ENCODE measurements around the gene ANKRD2.

ANKRD2 gene

DNA sequence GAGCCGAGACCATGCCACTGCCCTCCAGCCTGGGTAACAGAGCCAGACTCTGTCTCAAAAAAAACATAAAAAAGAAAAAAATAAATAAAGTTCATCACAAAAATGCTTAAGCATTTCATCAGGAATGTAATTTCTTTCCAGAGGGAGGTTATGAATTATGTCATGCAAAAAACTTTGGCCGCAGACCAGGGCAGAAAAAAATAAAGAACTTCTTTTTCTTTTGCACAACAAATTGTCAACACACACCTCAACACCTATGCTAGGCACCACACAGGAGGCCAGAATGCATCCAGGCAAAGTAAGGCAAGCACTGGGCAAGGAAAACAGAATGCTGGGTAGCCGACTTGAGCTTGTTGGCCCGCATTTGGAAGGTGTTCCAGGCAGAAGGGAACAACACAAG lies 20.8 kb downstream of the ANKRD2 start:
- TF ChIP-seq EZH2phosphoT487 (conservative IDR thresholded peaks at IDR 0.05; ENCODE audit: low read length) = no peak
- TF ChIP-seq, protein P1, sequence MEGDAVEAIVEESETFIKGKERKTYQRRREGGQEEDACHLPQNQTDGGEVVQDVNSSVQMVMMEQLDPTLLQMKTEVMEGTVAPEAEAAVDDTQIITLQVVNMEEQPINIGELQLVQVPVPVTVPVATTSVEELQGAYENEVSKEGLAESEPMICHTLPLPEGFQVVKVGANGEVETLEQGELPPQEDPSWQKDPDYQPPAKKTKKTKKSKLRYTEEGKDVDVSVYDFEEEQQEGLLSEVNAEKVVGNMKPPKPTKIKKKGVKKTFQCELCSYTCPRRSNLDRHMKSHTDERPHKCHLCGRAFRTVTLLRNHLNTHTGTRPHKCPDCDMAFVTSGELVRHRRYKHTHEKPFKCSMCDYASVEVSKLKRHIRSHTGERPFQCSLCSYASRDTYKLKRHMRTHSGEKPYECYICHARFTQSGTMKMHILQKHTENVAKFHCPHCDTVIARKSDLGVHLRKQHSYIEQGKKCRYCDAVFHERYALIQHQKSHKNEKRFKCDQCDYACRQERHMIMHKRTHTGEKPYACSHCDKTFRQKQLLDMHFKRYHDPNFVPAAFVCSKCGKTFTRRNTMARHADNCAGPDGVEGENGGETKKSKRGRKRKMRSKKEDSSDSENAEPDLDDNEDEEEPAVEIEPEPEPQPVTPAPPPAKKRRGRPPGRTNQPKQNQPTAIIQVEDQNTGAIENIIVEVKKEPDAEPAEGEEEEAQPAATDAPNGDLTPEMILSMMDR (IDR thresholded peaks at IDR 0.05; ENCODE audit: insufficient read depth, low read length, poor library complexity, severe bottlenecking) = no peak
- Histone ChIP-seq H3K27me3 (ENCODE audit: low read length) (no peaks in the 10 kb centered on the region), H3K4me3 (ENCODE audit: insufficient read depth, low read length, poor library complexity, severe bottlenecking) (no peak overlapping the region)

DNA sequence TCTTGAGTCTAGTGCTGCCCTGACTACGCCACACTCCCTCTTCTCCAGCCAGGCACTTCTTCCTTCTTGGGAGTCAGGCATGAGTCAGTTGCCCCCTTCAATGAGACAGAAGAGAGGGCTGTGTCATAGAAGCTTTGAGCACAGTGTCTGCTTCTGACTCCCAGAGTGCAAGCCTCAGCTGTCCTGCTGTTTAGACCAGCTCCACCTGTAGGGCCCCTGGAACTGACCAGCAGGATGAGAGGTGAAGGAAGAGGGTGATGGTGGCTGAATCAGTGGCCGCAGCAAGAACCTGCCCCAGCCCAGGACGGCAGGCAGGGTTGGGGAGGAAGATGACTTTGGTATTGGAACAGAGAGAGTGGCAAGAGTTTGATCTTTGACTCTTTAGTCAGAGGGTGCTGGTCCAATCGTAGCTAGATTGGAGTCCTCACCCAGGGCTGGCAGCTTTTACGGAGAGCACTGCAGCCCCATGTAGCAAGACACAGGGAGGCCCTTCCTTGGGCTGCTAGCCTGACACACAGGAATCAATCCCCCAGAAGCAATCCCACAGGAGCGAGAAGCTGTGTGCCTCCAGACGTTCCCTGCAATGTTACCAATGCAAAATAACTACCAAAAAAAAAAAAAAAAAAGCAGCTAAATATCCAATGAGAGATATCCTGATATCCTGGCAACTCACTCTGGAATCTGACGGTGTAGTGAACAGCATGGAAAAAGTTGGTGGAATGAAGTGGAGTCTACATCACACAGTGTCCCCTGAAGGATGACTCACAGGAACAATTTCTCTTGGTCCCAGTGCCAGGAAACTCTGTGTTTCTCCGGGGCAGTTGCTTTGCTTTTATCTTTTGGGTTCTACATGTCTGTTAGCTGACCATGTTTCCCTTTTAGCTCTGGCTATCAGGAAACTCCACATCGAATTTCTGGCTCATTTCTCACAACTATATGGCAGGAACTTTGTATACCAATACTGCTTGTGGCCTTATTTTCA lies 23.8 kb downstream of the ANKRD2 start:
- Histone ChIP-seq H2AFZ (ENCODE audit: low read depth, low read length, severe bottlenecking) (no peak overlapping the region), H3K9me3 (ENCODE audit: insufficient read depth, low read length) (no peaks in the 10 kb centered on the region), H3K79me2 (ENCODE audit: insufficient read depth, low read length) (no peaks in the 10 kb centered on the region), H3K27me3 (ENCODE audit: low read length) (no peaks in the 10 kb centered on the region), H3K9me2 (replicated peaks; ENCODE audit: insufficient read depth, low read length) (no peaks in the 10 kb centered on the region), H3K36me3 (ENCODE audit: low read length) (no peaks in the 10 kb centered on the region), H3K4me3 (ENCODE audit: insufficient read depth, low read length, poor library complexity, severe bottlenecking) (no peak overlapping the region), H3K9ac (ENCODE audit: low read length) (no peak overlapping the region), H3K4me2 (ENCODE audit: low read depth, low read length, poor library complexity, severe bottlenecking) (no peak overlapping the region), H4K20me1 (ENCODE audit: low read depth, low read length) (no peaks in the 10 kb centered on the region), H3F3A (ENCODE audit: insufficient read depth) (no peaks in the 10 kb centered on the region), H3K27ac (ENCODE audit: low read depth, low read length) (no peak overlapping the region)
- TF ChIP-seq, protein P1 (IDR thresholded peaks at IDR 0.05; ENCODE audit: insufficient read depth, low read length, poor library complexity, severe bottlenecking) = no peak
- no peak for TF ChIP-seq EZH2phosphoT487 (conservative IDR thresholded peaks at IDR 0.05; ENCODE audit: low read length)

More for the DNA sequence above, 20.8 kb downstream of the ANKRD2 start:
- H3K9me3 ChIP-seq (ENCODE audit: insufficient read depth, low read length) = no peaks in the 10 kb centered on the region
- H3K9me2 ChIP-seq (replicated peaks; ENCODE audit: insufficient read depth, low read length) = no peaks in the 10 kb centered on the region
- H3K27ac ChIP-seq (ENCODE audit: low read depth, low read length) = no peak overlapping the region
- H3K79me2 ChIP-seq (ENCODE audit: insufficient read depth, low read length) = no peaks in the 10 kb centered on the region
- no peak overlapping the region for H2AFZ ChIP-seq (ENCODE audit: low read depth, low read length, severe bottlenecking)
- H4K20me1 ChIP-seq (ENCODE audit: low read depth, low read length) = no peaks in the 10 kb centered on the region
- no peaks in the 10 kb centered on the region for H3F3A ChIP-seq (ENCODE audit: insufficient read depth)
- no peaks in the 10 kb centered on the region for H3K36me3 ChIP-seq (ENCODE audit: low read length)
- H3K4me2 ChIP-seq (ENCODE audit: low read depth, low read length, poor library complexity, severe bottlenecking) = no peak overlapping the region
- no peak overlapping the region for H3K9ac ChIP-seq (ENCODE audit: low read length)

DNA sequence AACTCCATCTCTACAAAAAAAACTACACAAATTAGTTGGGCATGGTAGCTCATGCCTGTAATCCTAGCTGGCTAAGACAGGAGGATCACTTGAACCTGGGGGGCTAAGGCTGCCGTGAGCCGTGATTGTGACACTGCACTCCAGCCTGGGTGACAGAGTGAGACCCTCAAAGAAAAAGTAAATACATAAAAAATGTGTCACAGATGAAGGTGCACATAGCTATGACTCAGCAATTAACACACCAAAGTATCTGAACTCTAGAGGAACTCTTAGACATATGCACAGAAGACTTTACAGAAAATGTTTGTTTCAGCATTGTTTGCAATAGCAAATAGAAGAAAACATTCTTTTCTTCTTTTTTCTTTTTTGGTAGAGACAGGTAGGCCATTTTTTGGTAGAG lies 25.2 kb downstream of the ANKRD2 start:
- no peaks in the 10 kb centered on the region for H3K9me3 ChIP-seq (ENCODE audit: insufficient read depth, low read length)
- TF ChIP-seq EZH2phosphoT487 (conservative IDR thresholded peaks at IDR 0.05; ENCODE audit: low read length) = no peak
- TF ChIP-seq, protein P1 (IDR thresholded peaks at IDR 0.05; ENCODE audit: insufficient read depth, low read length, poor library complexity, severe bottlenecking) = no peak
- no peak overlapping the region for H3K27ac ChIP-seq (ENCODE audit: low read depth, low read length)
- no peaks in the 10 kb centered on the region for H4K20me1 ChIP-seq (ENCODE audit: low read depth, low read length)
- H3K79me2 ChIP-seq (ENCODE audit: insufficient read depth, low read length) = no peaks in the 10 kb centered on the region
- no peak overlapping the region for H3K9ac ChIP-seq (ENCODE audit: low read length)
- H3K4me2 ChIP-seq (ENCODE audit: low read depth, low read length, poor library complexity, severe bottlenecking) = no peak overlapping the region
- H3K27me3 ChIP-seq (ENCODE audit: low read length) = no peaks in the 10 kb centered on the region
- H3K4me3 ChIP-seq (ENCODE audit: insufficient read depth, low read length, poor library complexity, severe bottlenecking) = no peak overlapping the region
- no peak overlapping the region for H2AFZ ChIP-seq (ENCODE audit: low read depth, low read length, severe bottlenecking)
- no peaks in the 10 kb centered on the region for H3K9me2 ChIP-seq (replicated peaks; ENCODE audit: insufficient read depth, low read length)
- H3F3A ChIP-seq (ENCODE audit: insufficient read depth) = no peaks in the 10 kb centered on the region
- no peaks in the 10 kb centered on the region for H3K36me3 ChIP-seq (ENCODE audit: low read length)

Measured in SU-DHL-6 (cell line).